ENCODE measurements around the gene CFAP97D2.
A peak's percentile ranks its signal among the peaks of the same experiment; 100 is the strongest.

The CFAP97D2 gene

GRCh38 chr13:114230117-114230516 lies 51.1 kb downstream of the CFAP97D2 start:
- in situ Hi-C loops (cut with HindIII; ENCODE audit: low sequenced_read_pairs), result no loop called here
- H3K4me3 ChIP-seq (ENCODE audit: low read depth, low read length), result no peak overlapping the region
- no peak for TF ChIP-seq CTCF (IDR thresholded peaks at IDR 0.05; ENCODE audit: low read depth, low read length)
- DNase-seq (ENCODE audit: low read depth, low spot score), result no peak

GRCh38 chr13:114230575-114230974 lies 51.5 kb downstream of the CFAP97D2 start:
- H3K4me3 ChIP-seq (ENCODE audit: low read depth, low read length), result no peak overlapping the region
- in situ Hi-C loops (cut with HindIII; ENCODE audit: low sequenced_read_pairs), result no loop called here
- no peak for DNase-seq (ENCODE audit: low read depth, low spot score)
- no peak for TF ChIP-seq CTCF (IDR thresholded peaks at IDR 0.05; ENCODE audit: low read depth, low read length)

- in situ Hi-C loops (cut with HindIII; ENCODE audit: low sequenced_read_pairs), result no loop called here
- no peak for TF ChIP-seq CTCF (IDR thresholded peaks at IDR 0.05; ENCODE audit: low read depth, low read length)
- DNase-seq (ENCODE audit: low read depth, low spot score), result no peak
- no peak overlapping the region for H3K4me3 ChIP-seq (ENCODE audit: low read depth, low read length)
Measured at GRCh38 chr13:114231886-114232285, 52.8 kb downstream of the CFAP97D2 start.

- in situ Hi-C loops (cut with HindIII; ENCODE audit: low sequenced_read_pairs), result no loop called here
- TF ChIP-seq CTCF (IDR thresholded peaks at IDR 0.05; ENCODE audit: low read depth, low read length), result no peak
- peak overlapping the region; percentile 91 for H3K4me3 ChIP-seq (ENCODE audit: low read depth, low read length)
- no peak for DNase-seq (ENCODE audit: low read depth, low spot score)
Measured at GRCh38 chr13:114234266-114234644, 55.2 kb downstream of the CFAP97D2 start.

- DNase-seq (ENCODE audit: low read depth, low spot score), result peak; percentile 90
- H3K4me3 ChIP-seq (ENCODE audit: low read depth, low read length), result peak within 1 kb of the TSS; percentile 91
- in situ Hi-C loops (cut with HindIII; ENCODE audit: low sequenced_read_pairs), result no loop called here
- TF ChIP-seq CTCF (IDR thresholded peaks at IDR 0.05; ENCODE audit: low read depth, low read length), result no peak
Measured at GRCh38 chr13:114234645-114235421, 55.8 kb downstream of the CFAP97D2 start, which contains the start of gene CDC16. Gene CDC16, plus strand, starts transcription at chr13:114234897. Its CDS starts 188 bp downstream, at chr13:114235085.

GRCh38 chr13:114235697-114236096 lies 56.6 kb downstream of the CFAP97D2 start:
- peak overlapping the region; percentile 91 for H3K4me3 ChIP-seq (ENCODE audit: low read depth, low read length)
- in situ Hi-C loops (cut with HindIII; ENCODE audit: low sequenced_read_pairs), result no loop called here
- DNase-seq (ENCODE audit: low read depth, low spot score), result no peak
- TF ChIP-seq CTCF (IDR thresholded peaks at IDR 0.05; ENCODE audit: low read depth, low read length), result no peak
